Measurements from ENCODE around the gene PPM1E.
"Not testable (repeated sequence)": the region's sequence is repeated elsewhere in the genome, so short reads cannot be mapped to it uniquely, and the experiment has no call there.

The PPM1E gene

GRCh38 chr17:58832514-58832913, 76.9 kb downstream of the PPM1E start:
- no peak overlapping the region for H3K27ac ChIP-seq (ENCODE audit: low read depth, low read length)
- no peaks in the 10 kb centered on the region for H3F3A ChIP-seq (ENCODE audit: insufficient read depth)
- peaks cover 3% of the 10 kb centered on the region; the same call in 1 of the 2 replicates for H3K36me3 ChIP-seq (ENCODE audit: low read length)
- no peaks in the 10 kb centered on the region for H3K27me3 ChIP-seq (ENCODE audit: low read length)
- H3K79me2 ChIP-seq (ENCODE audit: insufficient read depth, low read length): no peaks in the 10 kb centered on the region
- H3K9ac ChIP-seq (ENCODE audit: low read length): no peak overlapping the region
- no peak for TF ChIP-seq CTCF (IDR thresholded peaks at IDR 0.05; ENCODE audit: insufficient read depth, low read length, poor library complexity, severe bottlenecking)
- no peak for TF ChIP-seq EZH2phosphoT487 (conservative IDR thresholded peaks at IDR 0.05; ENCODE audit: low read length)
- peaks cover 5% of the 10 kb centered on the region; the same call in 1 of the 2 replicates for H3K9me3 ChIP-seq (ENCODE audit: insufficient read depth, low read length)
- no peaks in the 10 kb centered on the region for H4K20me1 ChIP-seq (ENCODE audit: low read depth, low read length)
- no peak overlapping the region for H3K4me3 ChIP-seq (ENCODE audit: insufficient read depth, low read length, poor library complexity, severe bottlenecking)
- no peaks in the 10 kb centered on the region for H3K9me2 ChIP-seq (replicated peaks; ENCODE audit: insufficient read depth, low read length)
- no peak overlapping the region for H3K4me2 ChIP-seq (ENCODE audit: low read depth, low read length, poor library complexity, severe bottlenecking)
- H2AFZ ChIP-seq (ENCODE audit: low read depth, low read length, severe bottlenecking): no peak overlapping the region

- no peaks in the 10 kb centered on the region for H4K20me1 ChIP-seq (ENCODE audit: low read depth, low read length)
- no peak overlapping the region for H2AFZ ChIP-seq (ENCODE audit: low read depth, low read length, severe bottlenecking)
- no peak overlapping the region for H3K4me2 ChIP-seq (ENCODE audit: low read depth, low read length, poor library complexity, severe bottlenecking)
- no peak overlapping the region for H3K27ac ChIP-seq (ENCODE audit: low read depth, low read length)
- no peaks in the 10 kb centered on the region for H3F3A ChIP-seq (ENCODE audit: insufficient read depth)
- H3K27me3 ChIP-seq (ENCODE audit: low read length): no peaks in the 10 kb centered on the region
- no peaks in the 10 kb centered on the region for H3K9me2 ChIP-seq (replicated peaks; ENCODE audit: insufficient read depth, low read length)
- no peak overlapping the region for H3K4me3 ChIP-seq (ENCODE audit: insufficient read depth, low read length, poor library complexity, severe bottlenecking)
- H3K9me3 ChIP-seq (ENCODE audit: insufficient read depth, low read length): peaks cover 2% of the 10 kb centered on the region; the same call in 1 of the 2 replicates
- H3K9ac ChIP-seq (ENCODE audit: low read length): no peak overlapping the region
- no peak for TF ChIP-seq CTCF (IDR thresholded peaks at IDR 0.05; ENCODE audit: insufficient read depth, low read length, poor library complexity, severe bottlenecking)
- TF ChIP-seq EZH2phosphoT487 (conservative IDR thresholded peaks at IDR 0.05; ENCODE audit: low read length): no peak
- no peaks in the 10 kb centered on the region for H3K36me3 ChIP-seq (ENCODE audit: low read length)
- H3K79me2 ChIP-seq (ENCODE audit: insufficient read depth, low read length): no peaks in the 10 kb centered on the region
These were observed 82.0 kb downstream of the PPM1E start for GRCh38 chr17:58837699-58838098.

- H3K36me3 ChIP-seq (ENCODE audit: low read length): no peaks in the 10 kb centered on the region
- no peaks in the 10 kb centered on the region for H3F3A ChIP-seq (ENCODE audit: insufficient read depth)
- no peaks in the 10 kb centered on the region for H3K9me3 ChIP-seq (ENCODE audit: insufficient read depth, low read length)
- no peaks in the 10 kb centered on the region for H3K27me3 ChIP-seq (ENCODE audit: low read length)
- H3K27ac ChIP-seq (ENCODE audit: low read depth, low read length): no peak overlapping the region
- no peaks in the 10 kb centered on the region for H4K20me1 ChIP-seq (ENCODE audit: low read depth, low read length)
- TF ChIP-seq EZH2phosphoT487 (conservative IDR thresholded peaks at IDR 0.05; ENCODE audit: low read length) (no peak), CTCF (IDR thresholded peaks at IDR 0.05; ENCODE audit: insufficient read depth, low read length, poor library complexity, severe bottlenecking) (no peak)
- no peaks in the 10 kb centered on the region for H3K9me2 ChIP-seq (replicated peaks; ENCODE audit: insufficient read depth, low read length)
- no peak overlapping the region for H2AFZ ChIP-seq (ENCODE audit: low read depth, low read length, severe bottlenecking)
- no peak overlapping the region for H3K9ac ChIP-seq (ENCODE audit: low read length)
- no peaks in the 10 kb centered on the region for H3K79me2 ChIP-seq (ENCODE audit: insufficient read depth, low read length)
- no peak overlapping the region for H3K4me2 ChIP-seq (ENCODE audit: low read depth, low read length, poor library complexity, severe bottlenecking)
- H3K4me3 ChIP-seq (ENCODE audit: insufficient read depth, low read length, poor library complexity, severe bottlenecking): no peak overlapping the region
These were observed 85.4 kb downstream of the PPM1E start for GRCh38 chr17:58840820-58841612.

- H3K9me2 ChIP-seq (replicated peaks; ENCODE audit: insufficient read depth, low read length); H3K27ac ChIP-seq (ENCODE audit: low read depth, low read length); H3K4me3 ChIP-seq (ENCODE audit: insufficient read depth, low read length, poor library complexity, severe bottlenecking); H4K20me1 ChIP-seq (ENCODE audit: low read depth, low read length); H3K27me3 ChIP-seq (ENCODE audit: low read length); H3K9ac ChIP-seq (ENCODE audit: low read length); H3F3A ChIP-seq (ENCODE audit: insufficient read depth); H3K9me3 ChIP-seq (ENCODE audit: insufficient read depth, low read length); H3K79me2 ChIP-seq (ENCODE audit: insufficient read depth, low read length); H3K4me2 ChIP-seq (ENCODE audit: low read depth, low read length, poor library complexity, severe bottlenecking); H3K36me3 ChIP-seq (ENCODE audit: low read length); H2AFZ ChIP-seq (ENCODE audit: low read depth, low read length, severe bottlenecking): not testable (repeated sequence)
These were observed 90.8 kb downstream of the PPM1E start for GRCh38 chr17:58846413-58846812.

GRCh38 chr17:58850106-58850505, 94.5 kb downstream of the PPM1E start:
- H3K79me2 ChIP-seq (ENCODE audit: insufficient read depth, low read length); H3K27ac ChIP-seq (ENCODE audit: low read depth, low read length); H2AFZ ChIP-seq (ENCODE audit: low read depth, low read length, severe bottlenecking); H3K9ac ChIP-seq (ENCODE audit: low read length); H3F3A ChIP-seq (ENCODE audit: insufficient read depth); H3K36me3 ChIP-seq (ENCODE audit: low read length); H3K9me3 ChIP-seq (ENCODE audit: insufficient read depth, low read length); H3K4me3 ChIP-seq (ENCODE audit: insufficient read depth, low read length, poor library complexity, severe bottlenecking); H4K20me1 ChIP-seq (ENCODE audit: low read depth, low read length); H3K27me3 ChIP-seq (ENCODE audit: low read length); H3K4me2 ChIP-seq (ENCODE audit: low read depth, low read length, poor library complexity, severe bottlenecking); H3K9me2 ChIP-seq (replicated peaks; ENCODE audit: insufficient read depth, low read length): not testable (repeated sequence)
